ENCODE results near the gene GTF2I. TPM values are rescaled to one million over a fixed set of nuclear protein-coding genes. Genes with fewer than 3 reads are reported as not detected.
A peak's percentile ranks its signal among the peaks of the same experiment; 100 is the strongest.
"Not testable (repeated sequence)": the region's sequence is repeated elsewhere in the genome, so short reads cannot be mapped to it uniquely, and the experiment has no call there.

Gene GTF2I
- total RNA-seq = 176 TPM

DNA sequence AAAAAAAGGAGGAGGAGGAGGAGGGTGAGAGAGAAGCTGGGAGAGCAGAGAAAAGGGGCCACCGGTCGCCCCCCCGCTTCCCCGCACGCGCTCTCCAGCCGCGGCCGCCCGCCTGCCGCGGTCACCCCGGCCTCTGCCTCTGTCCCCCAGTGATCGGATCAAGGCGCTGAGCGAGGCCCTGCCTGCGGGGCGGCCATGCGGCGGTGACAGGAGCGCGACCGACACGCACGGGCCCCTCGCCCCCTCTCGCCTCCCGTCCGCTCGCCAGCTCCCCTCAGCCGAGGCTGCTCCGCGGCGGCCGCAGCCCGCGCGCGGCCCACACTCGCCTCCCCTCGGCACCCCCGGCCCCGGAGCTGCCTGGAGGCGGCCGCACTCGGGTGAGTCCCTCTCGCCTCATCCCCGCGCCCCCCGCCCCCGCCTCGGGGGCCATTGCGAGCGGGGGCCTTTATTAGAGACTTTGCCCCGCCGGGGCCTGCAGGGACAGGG, at the start of gene GTF2I:
TSS of gene GTF2I (plus strand) at position 27 of the 486 bp plus-strand sequence. CDS start 31,411 bp downstream, outside the sequence.
- no peak for DNase-seq

DNA sequence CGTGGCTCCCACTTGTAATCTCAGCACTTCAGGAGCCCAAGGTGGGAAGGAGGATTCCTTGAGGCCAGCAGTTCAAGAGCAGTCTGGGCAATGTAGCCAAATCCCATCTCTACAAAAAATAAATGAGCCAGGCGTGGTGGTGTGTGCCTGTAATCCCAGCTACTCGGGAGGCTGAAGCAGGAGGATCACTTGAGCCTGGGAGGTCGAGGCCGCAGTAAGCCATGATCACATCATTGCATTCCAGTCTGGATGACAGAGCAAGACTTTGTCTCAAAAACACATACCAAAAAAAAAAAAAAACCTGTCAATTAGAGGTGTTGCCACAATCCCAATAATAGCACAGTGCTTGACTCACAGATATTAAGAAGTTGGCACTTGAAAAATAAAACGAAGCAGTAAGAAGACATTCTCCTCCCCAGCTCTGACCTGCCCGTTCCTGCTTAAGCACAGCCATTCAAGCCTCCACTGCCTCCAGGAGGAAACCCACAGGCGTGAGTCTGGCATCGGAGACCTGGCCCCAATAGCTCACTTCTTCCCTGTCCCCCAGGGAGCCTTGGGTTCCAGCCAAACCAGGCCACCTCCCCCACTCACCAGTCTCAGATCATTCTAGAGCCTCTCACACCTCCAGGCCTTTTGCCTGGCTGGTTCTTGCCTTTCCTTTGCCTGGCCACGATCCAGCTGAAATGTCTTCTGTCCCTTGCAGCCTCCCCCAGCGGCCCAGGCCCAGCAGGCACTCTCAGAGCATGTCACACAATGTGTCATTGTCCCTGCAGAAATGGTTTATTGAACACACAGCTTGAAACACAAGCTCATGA, 45.3 kb upstream of the GTF2I start:
- DNase-seq = no peak

DNA sequence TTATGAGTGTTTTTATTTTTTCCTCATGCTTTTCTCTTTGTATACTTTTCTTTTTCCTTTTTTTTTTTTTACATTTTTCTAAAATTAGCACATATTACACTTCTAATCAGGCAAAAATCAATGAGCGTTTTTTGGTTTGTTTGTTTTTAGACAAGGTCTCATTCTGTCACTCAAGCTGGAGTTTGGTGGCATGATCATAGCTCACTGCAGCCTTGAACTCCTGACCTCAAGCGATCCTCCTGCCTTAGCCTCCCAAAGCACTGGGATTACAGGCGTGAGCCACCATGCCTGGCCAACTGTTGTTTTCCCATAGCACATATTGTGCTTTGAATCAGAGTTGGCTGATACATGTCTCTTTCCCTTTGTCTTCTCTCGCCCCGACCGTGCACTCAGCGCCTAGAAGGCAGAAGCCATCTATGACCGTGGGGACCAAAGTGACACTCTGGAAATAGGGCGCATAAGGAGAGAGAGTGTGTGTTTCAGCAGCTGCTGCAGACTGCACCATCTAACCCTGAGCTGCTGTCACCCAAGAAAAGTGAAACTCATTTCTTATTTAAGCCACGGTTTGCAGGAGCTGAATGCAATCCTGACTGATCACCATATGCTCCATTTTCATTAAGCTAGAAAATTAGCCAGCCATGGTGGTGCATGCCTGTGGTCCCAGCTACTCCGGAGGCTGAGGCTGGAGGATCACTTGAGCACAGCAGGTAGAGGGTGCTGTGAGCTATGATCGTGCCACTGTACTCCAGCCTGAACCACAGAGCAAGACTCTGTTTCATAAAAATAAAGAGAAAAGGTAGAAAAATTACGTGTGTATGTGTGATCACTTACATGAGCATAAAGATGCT, 41.4 kb upstream of the GTF2I start:
- DNase-seq = no peak

GRCh38 chr7:74617180-74617744, 40.3 kb upstream of the GTF2I start:
- DNase-seq = no peak

DNA sequence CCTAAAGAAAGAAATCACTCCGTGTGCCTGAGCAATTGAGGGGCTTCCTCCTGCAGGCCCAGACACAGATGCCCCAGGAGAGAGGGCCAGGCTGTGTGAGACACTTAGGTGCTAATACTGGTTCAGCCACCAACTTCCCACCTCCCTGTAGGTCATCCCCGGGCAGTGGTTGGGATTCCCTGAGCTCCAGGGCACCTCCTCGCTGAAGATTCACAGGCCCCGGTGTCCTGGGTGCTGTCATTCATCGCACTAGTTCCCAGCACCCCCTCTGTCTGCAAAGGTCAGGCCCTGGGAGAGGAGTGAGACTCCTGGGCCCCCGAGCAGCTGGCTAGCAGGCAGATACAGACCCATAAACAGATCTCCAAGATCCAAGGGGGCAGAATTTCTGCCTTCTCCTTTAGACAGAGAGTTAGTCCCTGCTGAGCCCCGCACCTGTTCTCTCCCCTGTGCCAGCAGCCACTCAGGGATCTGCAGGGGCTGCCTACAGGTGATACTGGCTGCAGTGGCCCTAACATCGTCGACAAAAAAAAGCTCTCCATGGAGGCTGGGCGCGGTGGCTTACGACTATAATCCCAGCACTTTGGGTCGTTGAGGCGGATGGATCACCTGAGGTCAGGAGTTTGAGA, 38.2 kb upstream of the GTF2I start:
- DNase-seq = no peak

GRCh38 chr7:74622228-74622749, 35.2 kb upstream of the GTF2I start:
- no peak for DNase-seq

DNA sequence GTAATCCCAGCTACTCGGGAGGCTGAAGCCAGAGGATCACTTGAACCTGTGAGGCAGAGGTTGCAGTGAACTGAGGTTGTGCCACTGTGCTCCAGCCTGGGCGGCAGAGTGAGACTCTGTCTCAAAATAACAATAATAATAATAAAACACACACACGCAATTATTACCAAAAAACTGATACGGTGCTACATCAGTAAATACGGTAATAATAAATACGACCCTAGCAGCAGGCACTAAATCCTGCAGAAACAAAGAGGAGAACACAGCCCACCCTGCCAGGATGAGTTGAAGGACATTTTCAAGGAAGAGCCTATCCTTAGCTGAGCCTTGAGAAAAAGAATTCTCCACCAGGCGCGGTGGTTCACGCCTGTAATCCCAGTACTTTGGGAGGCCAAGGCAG, 34.4 kb upstream of the GTF2I start:
- DNase-seq = no peak

DNA sequence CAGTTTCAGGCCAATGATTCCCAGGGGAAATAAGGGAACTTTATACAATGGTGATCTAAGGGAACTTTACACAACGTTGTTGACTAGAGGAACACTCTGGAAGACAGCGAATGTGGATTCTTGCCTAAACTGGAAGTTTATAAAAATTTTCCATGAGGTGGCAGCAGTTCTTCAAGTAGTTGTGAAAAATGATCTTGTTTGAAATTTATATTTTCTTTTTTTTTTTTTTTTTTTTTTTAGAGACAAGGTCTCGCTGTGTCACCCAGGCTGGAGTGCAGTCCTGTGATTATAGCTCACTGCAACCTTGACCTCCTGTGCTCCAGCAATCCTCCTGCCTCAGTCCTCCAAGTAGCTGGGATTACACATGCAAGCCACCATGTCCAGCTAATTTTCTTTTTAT, 32.1 kb upstream of the GTF2I start:
- peak; percentile 49 for DNase-seq

- DNase-seq = peak; percentile 51
Measured at GRCh38 chr7:74627661-74628411, 29.7 kb upstream of the GTF2I start.

GRCh38 chr7:74632505-74632904, 25.0 kb upstream of the GTF2I start:
- DNase-seq = no peak

GRCh38 chr7:74633451-74633921, 24.0 kb upstream of the GTF2I start:
- DNase-seq = no peak

- no peak for DNase-seq
Measured at GRCh38 chr7:74637745-74638144, 19.8 kb upstream of the GTF2I start.

DNA sequence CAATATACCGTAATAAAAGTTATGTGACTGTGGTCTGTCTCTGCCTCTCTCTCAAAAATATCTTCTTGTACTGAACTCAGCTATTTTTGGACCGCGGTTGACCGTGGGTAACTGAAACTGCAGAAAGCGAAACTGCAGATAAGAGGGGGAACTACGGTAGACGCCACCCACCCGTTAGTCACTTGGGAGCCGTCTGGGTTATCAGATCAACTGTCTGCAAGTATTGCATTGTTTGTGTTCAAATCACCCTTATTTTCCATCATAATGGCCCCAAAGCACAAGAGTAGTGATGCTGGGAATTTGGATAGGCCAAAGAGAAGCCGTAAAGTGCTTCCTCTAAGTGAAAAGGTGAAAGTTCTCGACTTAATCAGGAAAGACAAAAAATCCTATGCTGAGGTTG, 7.5 kb upstream of the GTF2I start:
- DNase-seq = not testable (repeated sequence)

DNA sequence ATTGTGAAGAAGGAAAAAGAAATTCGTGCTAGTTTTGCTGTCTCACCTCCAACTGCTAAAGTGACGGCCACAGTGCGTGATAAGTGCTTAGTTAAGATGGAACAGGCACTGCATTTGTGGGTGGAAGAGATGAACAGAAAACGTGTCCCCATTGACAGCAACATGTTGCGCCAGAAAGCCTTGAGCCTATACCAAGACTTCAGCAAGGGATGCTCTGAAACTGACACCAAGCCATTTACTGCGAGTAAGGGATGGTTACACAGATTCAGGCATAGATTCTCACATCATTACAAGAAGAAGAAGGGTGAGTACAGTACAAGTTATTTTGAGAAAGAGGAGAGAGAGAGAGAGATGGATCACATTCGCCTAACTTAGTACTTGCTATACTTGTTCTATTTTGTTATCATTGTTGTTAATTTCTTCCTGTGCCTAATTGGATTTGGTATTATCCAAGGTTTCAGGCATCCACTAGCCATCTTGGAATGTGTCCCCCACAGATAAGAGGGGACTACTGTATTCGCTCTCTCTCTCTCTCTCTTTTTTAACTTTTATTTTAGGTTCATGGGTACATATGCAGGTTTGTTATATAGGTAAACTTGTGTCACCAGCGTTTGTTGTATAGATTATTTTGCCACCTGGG, 6.9 kb upstream of the GTF2I start:
- not testable (repeated sequence) for DNase-seq

DNA sequence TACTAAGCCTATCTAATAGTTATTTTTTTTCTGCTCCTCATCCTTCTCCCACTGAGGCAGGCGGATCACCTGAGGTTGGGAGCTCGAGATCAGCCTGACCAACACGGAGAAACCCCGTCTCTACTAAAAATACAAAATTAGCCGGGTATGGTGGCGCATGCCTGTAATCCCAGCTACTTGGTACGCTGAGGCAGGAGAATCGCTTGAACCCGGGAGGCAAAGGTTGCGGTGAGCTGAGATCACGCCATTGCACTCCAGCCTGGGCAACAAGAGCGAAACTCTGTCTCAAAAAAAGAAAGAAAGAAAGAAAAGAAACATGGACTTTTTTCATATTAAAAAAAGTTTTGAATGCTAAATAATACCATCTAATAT, 6.4 kb upstream of the GTF2I start:
- not testable (repeated sequence) for DNase-seq

DNA sequence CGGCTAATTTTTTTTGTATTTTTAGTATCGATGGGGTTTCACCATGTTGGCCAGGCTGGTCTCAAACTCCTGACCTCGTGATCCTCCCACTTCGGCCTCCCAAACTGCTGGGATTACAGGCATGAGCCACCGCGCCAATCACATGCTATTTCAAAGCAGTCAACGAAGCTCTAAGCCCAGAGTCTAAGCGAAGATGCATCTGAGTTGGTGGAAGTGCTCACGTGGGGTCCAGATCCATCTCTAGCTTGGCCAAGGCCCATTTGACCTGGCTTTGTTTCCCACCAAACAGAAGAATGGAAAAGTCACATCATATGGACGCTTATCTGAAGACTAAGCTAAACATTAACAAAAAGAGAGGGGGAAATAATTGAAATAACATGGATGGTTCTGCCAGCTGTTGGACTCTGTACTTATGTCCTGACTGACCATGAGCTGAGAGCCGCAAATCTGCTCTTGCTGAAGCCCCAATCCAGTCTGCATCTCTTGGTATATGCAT, 3.8 kb upstream of the GTF2I start:
- no peak for DNase-seq

DNA sequence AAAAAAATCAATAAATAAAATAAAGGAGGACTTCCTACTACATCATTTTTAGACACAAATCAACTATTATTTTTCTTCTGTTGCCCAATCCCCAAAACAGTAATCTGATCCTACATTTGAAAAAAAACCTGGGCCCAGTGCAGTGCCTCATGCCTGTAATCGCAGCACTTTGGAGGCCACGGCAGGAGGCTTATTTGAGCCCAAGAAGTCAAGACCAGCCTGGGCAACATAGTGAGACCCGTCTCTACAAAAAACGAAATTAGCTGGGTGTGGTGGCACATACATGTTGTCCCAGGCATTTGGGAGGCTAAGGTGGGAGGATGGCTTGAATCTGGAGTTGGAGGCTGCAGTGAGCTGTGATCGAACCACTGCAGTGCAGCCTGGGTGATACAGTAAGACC, 2.7 kb upstream of the GTF2I start:
- DNase-seq = no peak

- no peak for DNase-seq
Measured at GRCh38 chr7:74655324-74655723, 2.2 kb upstream of the GTF2I start.

DNA sequence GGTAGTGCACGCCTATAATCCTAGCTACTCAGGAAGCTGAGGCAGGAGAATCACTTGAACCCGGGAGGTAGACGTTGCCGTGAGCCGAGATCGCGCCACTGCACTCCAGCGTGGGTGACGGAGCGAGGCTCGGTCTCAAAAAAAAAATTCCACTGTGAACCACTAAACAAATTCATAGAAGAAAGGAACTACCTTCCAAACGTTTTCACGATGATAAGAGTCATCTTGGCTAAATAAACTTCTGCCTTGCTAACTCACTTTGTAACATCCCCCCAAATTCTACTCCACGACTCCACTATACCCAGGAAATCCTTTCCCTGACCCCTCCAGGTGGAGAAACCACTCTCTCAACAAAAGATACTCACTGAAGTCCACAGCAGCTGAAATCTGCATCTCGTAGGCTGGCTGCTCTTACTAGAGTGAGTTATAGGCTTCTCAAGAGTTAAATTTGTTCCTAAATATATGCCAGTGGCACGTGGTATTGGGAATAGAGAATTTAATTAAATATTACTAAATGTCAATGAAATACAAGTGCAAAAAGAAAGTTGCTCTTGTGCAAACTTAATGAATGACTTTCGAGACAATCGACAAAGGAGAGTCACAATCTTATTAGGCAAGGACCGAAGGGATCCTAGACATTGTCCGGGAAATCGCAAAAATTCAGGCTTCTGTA, 1.6 kb upstream of the GTF2I start:
- no peak for DNase-seq

DNA sequence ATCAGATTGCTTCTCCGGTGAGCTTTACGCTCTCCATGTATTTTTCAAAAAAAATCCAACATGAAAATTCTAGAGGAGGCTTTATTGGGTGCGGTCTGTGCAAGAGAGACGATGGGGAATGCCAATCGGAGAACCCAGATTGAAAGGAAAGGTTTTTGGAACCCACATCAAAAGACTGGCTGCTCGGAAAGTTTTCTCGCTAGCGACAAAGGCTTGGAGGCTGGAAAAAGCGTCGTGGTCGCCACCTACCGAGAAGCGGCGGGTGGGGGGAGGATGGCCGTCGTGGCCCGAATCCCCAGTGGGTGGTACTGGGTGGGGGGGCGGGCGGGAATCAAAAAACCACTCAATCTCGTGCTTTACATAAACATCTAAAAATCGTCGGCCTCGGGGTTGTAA, 1.1 kb upstream of the GTF2I start:
- peak; percentile 46 for DNase-seq

Data from skin of body (tissue), 2 donors.